B cell (primary cell): ENCODE data around the gene PTCRA. TPM values are rescaled to one million over a fixed set of nuclear protein-coding genes. Genes with fewer than 3 reads are reported as not detected.
A peak's percentile ranks its signal among the peaks of the same experiment; 100 is the strongest.

Experiments
- ATAC-seq: fragments of 200-7000 bp; cut with Tn5 transposase; one replicate; pipeline ENCODE4 v1.10.0; 2021; ENCODE audit warnings: low read depth, mild to moderate bottlenecking, moderate number of reproducible peaks, moderate library complexity
- CTCF ChIA-PET: fragments of 350-600 bp; sonication (Branson Sonifier 250); formaldehyde crosslinking; loops from one replicate; lab custom pipeline; 2021; ENCODE audit warnings: antibody characterized with exemption, inconsistent platforms; lab: Charles Lee
- POLR2A ChIA-PET: fragments of 350-600 bp; sonication (Branson Sonifier 250); formaldehyde crosslinking; loops from one replicate; lab custom pipeline; 2021; ENCODE audit warnings: antibody characterized with exemption; lab: Charles Lee
- DNase-seq: peaks from one replicate; pipeline ENCODE4 v3.0.0; 2013
- H2AFZ ChIP-seq: 2 replicates; pipeline ENCODE4 v1.6.1; 2012; ENCODE audit warnings: mild to moderate bottlenecking, low read depth, low read length; ENCODE audit not compliant: insufficient read depth, poor library complexity, severe bottlenecking
- H3K27ac ChIP-seq, 2 donors: 1 replicate in 1 of 2; 2 replicates in 1 of 2; pipeline ENCODE4 v1.5.1; 2012 to 2013; ENCODE audit warnings: low read length in 2 of 2, mild to moderate bottlenecking in 2 of 2, moderate library complexity in 1 of 2
- H3K27me3 ChIP-seq, 4 experiments: fragments of 200-600 bp in 1 of 4; sonication (generic) in 1 of 4; replicated peaks in 1 of 4; 1 replicate in 2 of 4; 2 replicates in 2 of 4; pipeline versions ENCODE4 v1.6.1 to v1.7.0; 2013 to 2016; ENCODE audit warnings: low read length in 3 of 4, mild to moderate bottlenecking in 2 of 4, mixed read lengths in 1 of 4, moderate library complexity in 1 of 4; ENCODE audit not compliant: insufficient read depth in 4 of 4, control insufficient read depth in 3 of 4; ENCODE audit errors: control extremely low read depth in 1 of 4
- H3K36me3 ChIP-seq, 2 experiments: replicated peaks in 1 of 2; 1 replicate in 1 of 2; 2 replicates in 1 of 2; pipeline versions ENCODE4 v1.6.1 to v1.7.1; 2013; ENCODE audit warnings: low read length in 1 of 2; ENCODE audit not compliant: insufficient read depth in 2 of 2, control insufficient read depth in 1 of 2; ENCODE audit errors: control extremely low read depth in 1 of 2, extremely low read depth in 1 of 2
- H3K4me1 ChIP-seq, 2 donors: fragments of 200-600 bp in 1 of 2; sonication (generic) in 1 of 2; 1 replicate in 1 of 2; 2 replicates in 1 of 2; pipeline versions ENCODE4 v1.5.1 to v1.6.1; 2013 to 2017; ENCODE audit warnings: low read length in 2 of 2; ENCODE audit not compliant: control insufficient read depth in 2 of 2, insufficient read depth in 2 of 2
- H3K4me2 ChIP-seq: replicated peaks from 2 replicates; pipeline ENCODE3; 2012; ENCODE audit warnings: mild to moderate bottlenecking, low read depth, low read length; ENCODE audit not compliant: poor library complexity, severe bottlenecking
- H3K4me3 ChIP-seq, 5 experiments: fragments of 200-600 bp in 1 of 5; sonication (generic) in 1 of 5; 1 replicate in 3 of 5; 2 replicates in 2 of 5; pipeline versions ENCODE4 v1.5.1 to v1.7.0; 2011 to 2016; ENCODE audit warnings: low read length in 4 of 5, mild to moderate bottlenecking in 4 of 5, low read depth in 2 of 5, control low read depth in 1 of 5, moderate library complexity in 1 of 5; ENCODE audit not compliant: insufficient read depth in 1 of 5; ENCODE audit errors: control extremely low read depth in 1 of 5, extremely low read depth in 1 of 5
- H3K79me2 ChIP-seq: fragments of 200-600 bp; sonication (generic); one replicate; pipeline ENCODE4 v1.6.0; 2016; ENCODE audit warnings: low read length; ENCODE audit not compliant: control insufficient read depth, insufficient read depth
- H3K9ac ChIP-seq: fragments of 200-600 bp; sonication (generic); 2 replicates; pipeline ENCODE4 v1.6.1; 2017; ENCODE audit warnings: mild to moderate bottlenecking, low read length, moderate library complexity
- H3K9me3 ChIP-seq, 3 donors: one replicate each; pipeline versions ENCODE4 v1.6.1 to v1.7.1; 2013; ENCODE audit warnings: low read length in 2 of 3; ENCODE audit not compliant: control insufficient read depth in 2 of 3, insufficient read depth in 1 of 3; ENCODE audit errors: control extremely low read depth in 1 of 3
- H4K20me1 ChIP-seq: 2 replicates; pipeline ENCODE4 v1.6.0; 2012; ENCODE audit warnings: mild to moderate bottlenecking, low read length; ENCODE audit not compliant: insufficient read depth, control insufficient read depth, poor library complexity, severe bottlenecking
- H3K27ac Mint-ChIP-seq: one replicate; pipeline ENCODE4 v1.8.0; 2021; ENCODE audit warnings: mixed read lengths
- H3K27me3 Mint-ChIP-seq: one replicate; pipeline ENCODE4 v1.8.0; 2021; ENCODE audit warnings: mixed read lengths
- H3K4me1 Mint-ChIP-seq: one replicate; pipeline ENCODE4 v1.8.0; 2021; ENCODE audit warnings: mixed read lengths
- H3K4me3 Mint-ChIP-seq: one replicate; pipeline ENCODE4 v1.8.0; 2021; ENCODE audit warnings: mixed read lengths
- H3K9me3 Mint-ChIP-seq: one replicate; pipeline ENCODE4 v1.8.0; 2022; ENCODE audit warnings: mixed read lengths; ENCODE audit not compliant: insufficient read depth
- EZH2 ChIP-seq: IDR thresholded peaks from 2 replicates; pipeline ENCODE4 v1.6.1; 2012; ENCODE audit warnings: borderline replicate concordance, low read depth, mild to moderate bottlenecking, moderate library complexity, low read length; ENCODE audit not compliant: insufficient read depth, poor library complexity, severe bottlenecking
- WGBS: methylation state at CpG from one replicate; pipeline ENCODE4 v1.1.5; 2013; ENCODE audit warnings: missing lambda C conversion rate; ENCODE audit not compliant: insufficient coverage; 5-methylcytosine and 5-hydroxymethylcytosine counted together
- intact Hi-C: fragments of 100-400 bp; cut with micrococcal nuclease; formaldehyde crosslinking; loops from one replicate; pipeline ENCODE4 v1.10.0; 2022
- polyA plus RNA-seq: library from polyadenylated mRNA; depleted of rRNA; stranded (reverse); fragments of >200 nt; gene quantifications from 2 replicates; pipeline ENCODE4 v1.2.3, GENCODE V29; 2012
- total RNA-seq, 2 donors: library from RNA; stranded (reverse); fragments of 120-200 nt in 1 of 2; gene quantifications; 1 replicate in 1 of 2; 2 replicates in 1 of 2; pipeline versions ENCODE4 v1.2.3 to v1.2.4, GENCODE V29; 2013 to 2022
- TF ChIP-seq, protein P1 (sequence below): fragments of 200-600 bp; IDR thresholded peaks from one replicate; pipeline ENCODE4 v1.8.0; 2022; ENCODE audit warnings: antibody characterized with exemption, mild to moderate bottlenecking

Gene PTCRA
- total and polyA plus RNA-seq, 2 donors (not counting 1 experiment from before 2014, with no cell fraction given) = not detected

GRCh38 chr6:42890311-42891198, 25.3 kb upstream of the PTCRA start:
- intact Hi-C loops = loop anchor here (1.0 to 5.0 kb wide), 7 partner anchors 9 to 328 kb away; partner anchors contain the start of genes CNPY3, KLC4, MRPL2 and RPL7L1

More at GRCh38 chr6:42890311-42891198, 25.3 kb upstream of the PTCRA start:
- no peaks in the 10 kb centered on the region for H3K27me3 ChIP-seq
- H4K20me1 ChIP-seq = no peaks in the 10 kb centered on the region
- peak overlapping the region; percentile 92 for H2AFZ ChIP-seq
- peak overlapping the region; percentile 92 for H3K27ac Mint-ChIP-seq
- ChIA-PET CTCF (interaction anchor here (0.7 to 5.5 kb wide), 7 partner anchors 10 to 1188 kb away, joined by 3 to 35 read pairs (median 5); partner anchors contain the start of genes CNPY3 and RPL7L1), POLR2A (interaction anchor here (0.6 to 3.2 kb wide), 12 partner anchors 11 to 1380 kb away, joined by 3 to 26 read pairs (median 4); partner anchors contain the start of genes BICRAL, CNPY3, RPL7L1 and TBCC)
- H3K27me3 Mint-ChIP-seq = no peaks in the 10 kb centered on the region
- peak overlapping the region; percentile 97 for H3K9ac ChIP-seq
- H3K79me2 ChIP-seq = peaks cover 8% of the 10 kb centered on the region
- H3K27ac ChIP-seq = peak overlapping the region; percentile 77 to 89
- H3K9me3 ChIP-seq = no peaks in the 10 kb centered on the region
- TF ChIP-seq EZH2 = no peak
- TF ChIP-seq, protein P1, sequence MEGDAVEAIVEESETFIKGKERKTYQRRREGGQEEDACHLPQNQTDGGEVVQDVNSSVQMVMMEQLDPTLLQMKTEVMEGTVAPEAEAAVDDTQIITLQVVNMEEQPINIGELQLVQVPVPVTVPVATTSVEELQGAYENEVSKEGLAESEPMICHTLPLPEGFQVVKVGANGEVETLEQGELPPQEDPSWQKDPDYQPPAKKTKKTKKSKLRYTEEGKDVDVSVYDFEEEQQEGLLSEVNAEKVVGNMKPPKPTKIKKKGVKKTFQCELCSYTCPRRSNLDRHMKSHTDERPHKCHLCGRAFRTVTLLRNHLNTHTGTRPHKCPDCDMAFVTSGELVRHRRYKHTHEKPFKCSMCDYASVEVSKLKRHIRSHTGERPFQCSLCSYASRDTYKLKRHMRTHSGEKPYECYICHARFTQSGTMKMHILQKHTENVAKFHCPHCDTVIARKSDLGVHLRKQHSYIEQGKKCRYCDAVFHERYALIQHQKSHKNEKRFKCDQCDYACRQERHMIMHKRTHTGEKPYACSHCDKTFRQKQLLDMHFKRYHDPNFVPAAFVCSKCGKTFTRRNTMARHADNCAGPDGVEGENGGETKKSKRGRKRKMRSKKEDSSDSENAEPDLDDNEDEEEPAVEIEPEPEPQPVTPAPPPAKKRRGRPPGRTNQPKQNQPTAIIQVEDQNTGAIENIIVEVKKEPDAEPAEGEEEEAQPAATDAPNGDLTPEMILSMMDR = no peak
- H3K4me2 ChIP-seq = peak overlapping the region; percentile 86
- H3K4me3 ChIP-seq = peak overlapping the region; percentile 76 to 94 (median 87)
- ATAC-seq (peak; percentile 98), DNase-seq (peak; percentile 93)
- H3K9me3 Mint-ChIP-seq = no peaks in the 10 kb centered on the region
- WGBS = 2% methylated on average over 62 of the region's 63 CpGs
- H3K4me1 Mint-ChIP-seq = peaks cover 38% of the 10 kb centered on the region
- H3K36me3 ChIP-seq = peaks cover 2 to 8% of the 10 kb centered on the region in 2 experiments
- H3K4me3 Mint-ChIP-seq = peak overlapping the region; percentile 92
- H3K4me1 ChIP-seq = peaks cover 26 to 33% of the 10 kb centered on the region in 2 donors
